DMS 273 treated with DMSO at 0.1 percent for 48 hours (cell line): Measurements from ENCODE around the gene ITM2B.
"Not testable (repeated sequence)": the region's sequence is repeated elsewhere in the genome, so short reads cannot be mapped to it uniquely, and the experiment has no call there.

Experiments
- DNase-seq: peaks from one replicate; lab custom pipeline; 2025; lab: John Stamatoyannopoulos, UW

Gene ITM2B

GRCh38 chr13:48233046-48233888, at the start of gene ITM2B:
TSS of gene ITM2B (plus strand) at chr13:48233206. CDS start at chr13:48233361, 155 bp downstream.
- no peak for DNase-seq

GRCh38 chr13:48184260-48184659, 48.7 kb upstream of the ITM2B start:
- DNase-seq, result peak; percentile 68

GRCh38 chr13:48185018-48185417, 48.0 kb upstream of the ITM2B start:
- DNase-seq, result no peak

- DNase-seq, result no peak
Measured at GRCh38 chr13:48186722-48187121, 46.3 kb upstream of the ITM2B start.

DNA sequence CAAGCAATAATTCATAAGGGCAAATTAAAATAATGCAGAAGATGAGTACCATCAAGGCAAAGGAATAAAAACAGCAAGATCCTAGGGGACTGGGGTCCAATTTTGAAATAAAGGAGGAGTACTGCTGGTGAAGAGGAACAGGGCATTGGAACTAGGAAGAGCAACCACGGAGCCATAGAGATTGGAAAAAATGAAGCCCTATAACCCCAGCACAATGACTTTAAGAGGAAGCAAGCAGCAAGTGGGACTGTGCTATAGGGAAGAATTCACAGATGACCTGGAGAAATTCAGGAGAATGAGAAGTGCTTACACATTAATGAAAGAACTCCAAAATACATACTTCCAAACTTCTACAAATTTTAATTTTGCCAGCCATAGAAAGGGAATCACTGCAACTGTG, 44.9 kb upstream of the ITM2B start:
- no peak for DNase-seq

GRCh38 chr13:48188601-48189000, 44.4 kb upstream of the ITM2B start:
- no peak for DNase-seq

DNA sequence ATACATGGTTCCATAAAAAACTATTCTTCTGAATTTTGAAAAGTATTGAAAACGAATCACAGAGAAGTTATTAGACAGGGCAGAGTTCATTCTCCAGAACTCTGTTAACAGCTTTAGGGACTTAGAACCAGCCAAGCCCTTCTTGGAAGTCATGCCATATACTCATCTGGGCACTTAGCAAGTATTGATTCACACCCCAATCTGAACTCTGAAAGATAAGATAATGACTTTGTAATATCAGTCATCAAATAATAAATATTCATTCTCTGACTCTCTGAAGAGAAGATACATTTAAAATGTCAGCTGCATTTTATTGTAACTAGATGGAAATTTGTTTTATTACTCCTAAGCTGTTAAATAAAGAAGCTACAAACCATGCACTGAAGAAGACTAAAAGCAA, 43.8 kb upstream of the ITM2B start:
- no peak for DNase-seq

GRCh38 chr13:48192411-48192935, 40.5 kb upstream of the ITM2B start:
- no peak for DNase-seq

DNA sequence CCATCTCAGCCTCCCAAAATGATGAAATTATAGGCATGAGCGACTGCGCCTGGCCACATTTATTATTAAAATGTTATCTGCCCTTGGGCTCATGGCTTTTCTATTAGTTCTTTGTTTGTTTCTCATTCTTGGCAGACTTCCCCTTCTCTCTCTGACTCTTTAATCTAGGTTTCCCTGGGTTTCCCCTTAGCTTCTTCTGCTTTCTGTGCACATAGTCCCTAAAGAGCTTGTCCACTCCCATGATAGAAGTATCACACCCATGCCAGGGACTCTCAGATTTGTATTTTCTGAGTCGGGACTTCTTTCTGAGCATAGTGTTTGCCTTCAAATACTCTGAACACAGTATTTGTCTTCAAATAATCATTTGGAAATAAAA, 38.6 kb upstream of the ITM2B start:
- DNase-seq, result no peak

DNA sequence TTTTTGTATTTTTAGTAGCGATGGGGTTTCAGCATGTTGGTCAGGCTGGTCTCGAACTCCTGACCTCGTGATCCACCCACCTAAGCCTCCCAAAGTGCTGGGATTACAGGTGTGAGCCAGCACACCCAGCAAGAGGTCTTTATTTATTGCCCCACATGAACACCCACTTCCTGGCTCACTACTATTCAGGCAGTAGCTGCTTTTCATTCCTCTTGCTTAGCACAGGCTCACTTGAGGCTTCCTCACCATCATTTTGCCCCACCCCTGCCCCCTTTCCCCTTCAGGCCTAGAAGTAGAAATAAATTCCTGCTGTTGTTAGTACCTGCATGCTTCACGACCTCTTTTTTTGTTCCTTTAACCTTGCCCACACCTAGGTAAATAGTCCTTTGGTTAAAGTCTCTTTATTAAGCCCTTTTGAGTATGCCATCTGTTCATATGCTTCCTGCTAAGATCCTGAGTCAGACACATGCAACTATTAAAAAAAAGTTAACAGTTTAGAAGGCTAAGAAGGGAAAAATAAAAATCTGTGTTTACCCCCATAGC, 33.5 kb upstream of the ITM2B start:
- no peak for DNase-seq

- no peak for DNase-seq
Measured at GRCh38 chr13:48201044-48201443, 32.0 kb upstream of the ITM2B start.

DNA sequence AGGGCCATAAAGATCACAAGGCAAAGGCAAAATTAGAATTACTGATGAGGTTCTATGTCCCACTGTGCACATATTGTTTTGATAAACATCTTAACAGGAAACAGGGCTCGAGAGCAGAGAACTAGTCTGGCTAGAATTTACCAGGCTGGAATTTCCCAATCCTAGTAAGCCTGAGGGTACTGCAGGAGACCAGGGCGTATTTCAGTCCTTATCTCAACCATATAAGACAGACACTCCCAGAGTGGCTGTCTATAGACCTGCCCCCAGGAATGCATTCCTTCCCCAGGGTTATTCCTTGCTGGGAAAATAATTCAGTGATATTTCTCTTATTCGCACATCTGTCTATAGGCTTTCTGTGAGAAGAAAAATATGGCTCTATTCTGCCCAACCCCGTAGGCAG, 25.8 kb upstream of the ITM2B start:
- not testable (repeated sequence) for DNase-seq

- no peak for DNase-seq
Measured at GRCh38 chr13:48210178-48210577, 22.8 kb upstream of the ITM2B start.

DNA sequence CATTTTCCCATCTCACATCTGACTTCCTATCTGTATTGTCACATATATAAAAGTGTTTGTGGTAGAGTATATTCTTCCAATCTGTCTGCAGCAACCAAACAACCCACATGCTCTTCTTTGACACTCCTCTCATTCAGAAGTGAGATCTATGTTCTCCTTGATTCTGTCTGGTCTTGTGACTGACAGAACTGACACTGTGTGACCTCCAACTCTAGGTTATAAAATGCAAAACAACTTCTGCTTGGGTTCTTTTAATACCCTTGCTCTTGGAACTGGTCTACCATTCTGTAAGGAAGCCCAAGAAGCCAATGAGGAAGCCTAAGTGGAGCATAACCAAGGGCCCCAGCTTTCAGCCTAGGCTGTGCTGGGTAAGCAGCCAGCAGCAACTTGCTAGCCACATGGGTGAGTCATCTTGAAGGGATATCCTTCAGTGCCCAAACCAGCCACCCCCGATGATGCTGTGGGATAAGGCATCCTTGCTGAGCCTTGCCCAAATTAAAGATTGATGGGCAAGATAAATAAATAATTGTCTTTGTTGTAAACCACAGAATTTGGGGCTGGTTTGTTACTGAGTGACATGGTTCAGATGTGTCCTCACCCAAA, 18.4 kb upstream of the ITM2B start:
- no peak for DNase-seq

DNA sequence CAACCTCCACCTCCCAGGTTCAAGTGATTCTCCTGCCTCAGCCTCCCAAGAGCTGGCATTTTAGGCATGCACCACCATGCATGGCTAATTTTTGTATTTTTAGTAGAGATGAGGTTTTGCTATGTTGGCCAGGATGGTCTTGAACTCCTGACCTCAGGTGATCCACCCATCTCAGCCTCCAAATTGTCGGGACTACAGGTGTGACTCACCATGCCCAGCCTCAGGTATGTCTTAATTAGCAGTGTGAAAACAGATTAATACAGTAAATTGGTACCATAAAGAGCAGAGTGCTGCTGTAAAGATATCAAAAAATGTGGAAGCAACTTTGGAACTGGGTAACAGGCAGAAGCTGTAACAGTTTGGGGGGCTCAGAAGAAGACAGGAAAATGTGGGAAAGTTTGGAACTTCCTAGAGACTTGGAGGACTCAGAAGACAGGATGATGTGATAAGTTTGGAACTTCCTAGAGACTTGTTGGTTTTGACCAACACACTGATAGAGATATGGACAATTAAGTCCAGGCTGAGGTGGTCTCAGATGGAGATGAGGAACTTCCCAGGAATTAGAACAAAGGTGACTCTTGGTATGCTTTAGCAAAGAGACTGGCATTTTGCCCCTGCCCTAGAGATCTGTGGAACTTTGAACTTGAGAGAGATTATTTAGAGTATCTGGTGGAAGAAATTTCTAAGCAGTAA, 17.3 kb upstream of the ITM2B start:
- DNase-seq, result not testable (repeated sequence)

GRCh38 chr13:48216204-48216711, 16.7 kb upstream of the ITM2B start:
- no peak for DNase-seq

GRCh38 chr13:48220592-48220980, 12.4 kb upstream of the ITM2B start:
- no peak for DNase-seq

- DNase-seq, result no peak
Measured at GRCh38 chr13:48220981-48221685, 11.9 kb upstream of the ITM2B start.

GRCh38 chr13:48221686-48222187, 11.3 kb upstream of the ITM2B start:
- DNase-seq, result no peak

- no peak for DNase-seq
Measured at GRCh38 chr13:48222358-48223301, 10.4 kb upstream of the ITM2B start.
